OCI-LY1 (cell line): Measurements from ENCODE around the gene BAIAP3.

Source experiments
- H2AFZ ChIP-seq: fragments of 200-600 bp; sonication (generic), shearing (Covaris generic); 2 replicates; pipeline ENCODE4 v1.6.0; 2014; ENCODE audit warnings: antibody characterized with exemption, mild to moderate bottlenecking, low read length
- H3F3A ChIP-seq: fragments of 200-600 bp; sonication (generic), shearing (Covaris generic); 2 replicates; pipeline ENCODE4 v1.6.0; 2014; ENCODE audit warnings: mild to moderate bottlenecking, antibody characterized with exemption, low read length, moderate library complexity; ENCODE audit not compliant: insufficient read depth
- H3K27ac ChIP-seq: fragments of 200-600 bp; sonication (generic); 2 replicates; pipeline ENCODE4 v1.5.1; 2014; ENCODE audit warnings: low read length, mixed run types, mild to moderate bottlenecking, low read depth; ENCODE audit not compliant: poor library complexity, severe bottlenecking
- H3K27me3 ChIP-seq: fragments of 200-600 bp; sonication (generic); 2 replicates; pipeline ENCODE4 v1.6.0; 2014; ENCODE audit warnings: antibody characterized with exemption, mild to moderate bottlenecking, low read length, moderate library complexity; ENCODE audit not compliant: insufficient read depth
- H3K36me3 ChIP-seq: fragments of 200-600 bp; sonication (generic); 2 replicates; pipeline ENCODE4 v1.6.1; 2014; ENCODE audit warnings: mild to moderate bottlenecking, antibody characterized with exemption, low read length, moderate library complexity, mixed read lengths; ENCODE audit not compliant: insufficient read depth
- H3K4me1 ChIP-seq: fragments of 200-600 bp; sonication (generic); 2 replicates; pipeline ENCODE4 v1.5.1; 2014; ENCODE audit warnings: mild to moderate bottlenecking, low read length, moderate library complexity; ENCODE audit not compliant: insufficient read depth, severe bottlenecking
- H3K4me2 ChIP-seq: fragments of 200-600 bp; sonication (generic), shearing (Covaris generic); 2 replicates; pipeline ENCODE4 v1.6.1; 2014; ENCODE audit warnings: low read length
- H3K4me3 ChIP-seq: fragments of 200-600 bp; sonication (generic); 2 replicates; pipeline ENCODE4 v1.5.1; 2014; ENCODE audit warnings: low read length, low read depth, mild to moderate bottlenecking, mixed read lengths; ENCODE audit not compliant: poor library complexity, severe bottlenecking
- H3K79me2 ChIP-seq: fragments of 200-600 bp; shearing (Covaris generic); 2 replicates; pipeline ENCODE4 v1.6.1; 2016; ENCODE audit warnings: mixed run types, low read length, mixed read lengths; ENCODE audit not compliant: insufficient read depth
- H3K9ac ChIP-seq: fragments of 200-600 bp; sonication (generic), shearing (Covaris generic); 2 replicates; pipeline ENCODE4 v1.6.1; 2014; ENCODE audit warnings: mild to moderate bottlenecking, low read length, mixed read lengths
- H3K9me2 ChIP-seq: fragments of 200-600 bp; sonication (generic), shearing (Covaris generic); 2 replicates; pipeline ENCODE4 v1.6.1; 2014; ENCODE audit warnings: low read depth, mild to moderate bottlenecking, low read length, mixed read lengths
- H3K9me3 ChIP-seq: fragments of 200-600 bp; shearing (Covaris generic); 2 replicates; pipeline ENCODE4 v1.6.1; 2014; ENCODE audit warnings: low read length, mixed read lengths
- H4K20me1 ChIP-seq: fragments of 200-600 bp; sonication (generic), shearing (Covaris generic); 2 replicates; pipeline ENCODE4 v1.6.0; 2016; ENCODE audit warnings: mild to moderate bottlenecking, low read length; ENCODE audit not compliant: insufficient read depth
- EZH2 ChIP-seq: fragments of 200-600 bp; sonication (generic), shearing (Covaris generic); IDR thresholded peaks from 2 replicates; pipeline ENCODE4 v1.8.0; 2017; ENCODE audit warnings: borderline replicate concordance, mixed run types, mild to moderate bottlenecking, antibody characterized with exemption, low read length, moderate library complexity, mixed read lengths
- TF ChIP-seq, protein P1 (sequence below): fragments of 200-600 bp; sonication (generic), shearing (Covaris generic); IDR thresholded peaks from 2 replicates; pipeline ENCODE4 v1.5.1; 2017; ENCODE audit warnings: mild to moderate bottlenecking, antibody characterized with exemption, low read length, moderate library complexity, mixed read lengths

The BAIAP3 gene, protein sequence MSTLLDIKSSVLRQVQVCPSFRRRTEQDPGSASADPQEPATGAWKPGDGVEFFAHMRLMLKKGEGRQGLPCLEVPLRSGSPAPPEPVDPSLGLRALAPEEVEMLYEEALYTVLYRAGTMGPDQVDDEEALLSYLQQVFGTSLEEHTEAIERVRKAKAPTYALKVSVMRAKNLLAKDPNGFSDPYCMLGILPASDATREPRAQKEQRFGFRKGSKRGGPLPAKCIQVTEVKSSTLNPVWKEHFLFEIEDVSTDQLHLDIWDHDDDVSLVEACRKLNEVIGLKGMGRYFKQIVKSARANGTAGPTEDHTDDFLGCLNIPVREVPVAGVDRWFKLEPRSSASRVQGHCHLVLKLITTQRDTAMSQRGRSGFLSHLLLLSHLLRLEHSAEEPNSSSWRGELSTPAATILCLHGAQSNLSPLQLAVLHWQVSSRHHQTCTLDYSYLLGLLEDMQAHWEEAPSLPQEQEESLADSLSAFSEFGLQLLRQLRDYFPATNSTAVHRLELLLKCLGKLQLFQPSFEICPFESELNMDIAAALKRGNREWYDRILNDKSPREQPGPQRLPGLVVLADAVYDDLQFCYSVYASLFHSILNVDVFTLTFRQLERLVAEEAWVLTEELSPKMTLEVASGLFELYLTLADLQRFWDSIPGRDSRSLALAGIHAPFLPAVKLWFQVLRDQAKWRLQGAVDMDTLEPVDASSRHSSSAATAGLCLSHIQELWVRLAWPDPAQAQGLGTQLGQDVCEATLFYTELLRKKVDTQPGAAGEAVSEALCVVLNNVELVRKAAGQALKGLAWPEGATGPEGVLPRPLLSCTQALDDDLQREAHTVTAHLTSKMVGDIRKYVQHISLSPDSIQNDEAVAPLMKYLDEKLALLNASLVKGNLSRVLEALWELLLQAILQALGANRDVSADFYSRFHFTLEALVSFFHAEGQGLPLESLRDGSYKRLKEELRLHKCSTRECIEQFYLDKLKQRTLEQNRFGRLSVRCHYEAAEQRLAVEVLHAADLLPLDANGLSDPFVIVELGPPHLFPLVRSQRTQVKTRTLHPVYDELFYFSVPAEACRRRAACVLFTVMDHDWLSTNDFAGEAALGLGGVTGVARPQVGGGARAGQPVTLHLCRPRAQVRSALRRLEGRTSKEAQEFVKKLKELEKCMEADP

DNA sequence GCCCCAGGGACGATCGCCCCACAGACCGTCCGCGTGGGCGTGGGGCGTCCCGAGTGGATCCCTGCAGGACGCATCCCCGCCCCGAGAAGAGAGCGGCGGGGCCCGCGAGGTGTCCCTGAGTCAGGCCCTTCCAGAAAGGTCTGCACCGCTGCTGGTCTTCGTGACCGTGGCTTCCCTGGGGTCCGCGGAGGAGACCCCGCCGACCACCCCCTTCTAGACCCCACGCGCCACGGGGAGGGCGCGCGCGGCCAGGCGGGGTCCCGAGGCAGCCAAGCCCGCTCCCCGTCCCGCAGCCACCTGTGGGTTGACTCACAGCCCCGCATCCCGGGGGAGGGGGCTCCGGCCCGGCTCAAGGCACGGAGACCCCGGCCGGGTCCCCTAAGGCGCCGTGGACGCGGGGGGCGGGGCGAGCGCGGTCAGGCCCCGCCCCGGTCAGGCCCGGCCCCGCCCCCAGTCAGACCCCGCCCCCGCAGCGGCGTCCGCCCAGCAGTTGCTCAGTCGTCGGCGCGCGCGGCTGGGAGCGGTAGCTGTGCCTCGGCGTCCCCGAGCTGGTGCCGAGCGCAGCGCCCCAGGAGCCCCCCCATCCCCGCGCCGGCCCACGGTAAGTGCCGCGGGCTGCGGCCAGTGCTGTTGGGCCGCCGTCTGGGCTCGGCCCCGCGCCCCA lies at the start of gene BAIAP3:
Gene BAIAP3 (plus strand): TSS at position 497 of the 664 bp plus-strand sequence. CDS start 4,905 bp downstream, outside the sequence.
- H4K20me1 ChIP-seq, result no peaks in the 10 kb centered on the region
- no peaks in the 10 kb centered on the region for H3K9me2 ChIP-seq
- H3K36me3 ChIP-seq, result no peaks in the 10 kb centered on the region
- H3K9ac ChIP-seq, result no peak within 1 kb of the TSS; the same call in 1 of the 2 replicates
- TF ChIP-seq, protein P1, sequence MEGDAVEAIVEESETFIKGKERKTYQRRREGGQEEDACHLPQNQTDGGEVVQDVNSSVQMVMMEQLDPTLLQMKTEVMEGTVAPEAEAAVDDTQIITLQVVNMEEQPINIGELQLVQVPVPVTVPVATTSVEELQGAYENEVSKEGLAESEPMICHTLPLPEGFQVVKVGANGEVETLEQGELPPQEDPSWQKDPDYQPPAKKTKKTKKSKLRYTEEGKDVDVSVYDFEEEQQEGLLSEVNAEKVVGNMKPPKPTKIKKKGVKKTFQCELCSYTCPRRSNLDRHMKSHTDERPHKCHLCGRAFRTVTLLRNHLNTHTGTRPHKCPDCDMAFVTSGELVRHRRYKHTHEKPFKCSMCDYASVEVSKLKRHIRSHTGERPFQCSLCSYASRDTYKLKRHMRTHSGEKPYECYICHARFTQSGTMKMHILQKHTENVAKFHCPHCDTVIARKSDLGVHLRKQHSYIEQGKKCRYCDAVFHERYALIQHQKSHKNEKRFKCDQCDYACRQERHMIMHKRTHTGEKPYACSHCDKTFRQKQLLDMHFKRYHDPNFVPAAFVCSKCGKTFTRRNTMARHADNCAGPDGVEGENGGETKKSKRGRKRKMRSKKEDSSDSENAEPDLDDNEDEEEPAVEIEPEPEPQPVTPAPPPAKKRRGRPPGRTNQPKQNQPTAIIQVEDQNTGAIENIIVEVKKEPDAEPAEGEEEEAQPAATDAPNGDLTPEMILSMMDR, result no peak
- TF ChIP-seq EZH2, result no peak
- H2AFZ ChIP-seq, result no peak within 1 kb of the TSS
- no peak within 1 kb of the TSS for H3K4me3 ChIP-seq
- peaks cover 16% of the 10 kb centered on the region; the same call in 1 of the 2 replicates for H3K27me3 ChIP-seq
- no peaks in the 10 kb centered on the region for H3F3A ChIP-seq
- H3K27ac ChIP-seq, result peak within 1 kb of the TSS; percentile 93
- H3K9me3 ChIP-seq, result no peaks in the 10 kb centered on the region
- peaks cover 37% of the 10 kb centered on the region for H3K4me1 ChIP-seq
- no peaks in the 10 kb centered on the region for H3K79me2 ChIP-seq
- no peak within 1 kb of the TSS for H3K4me2 ChIP-seq

DNA sequence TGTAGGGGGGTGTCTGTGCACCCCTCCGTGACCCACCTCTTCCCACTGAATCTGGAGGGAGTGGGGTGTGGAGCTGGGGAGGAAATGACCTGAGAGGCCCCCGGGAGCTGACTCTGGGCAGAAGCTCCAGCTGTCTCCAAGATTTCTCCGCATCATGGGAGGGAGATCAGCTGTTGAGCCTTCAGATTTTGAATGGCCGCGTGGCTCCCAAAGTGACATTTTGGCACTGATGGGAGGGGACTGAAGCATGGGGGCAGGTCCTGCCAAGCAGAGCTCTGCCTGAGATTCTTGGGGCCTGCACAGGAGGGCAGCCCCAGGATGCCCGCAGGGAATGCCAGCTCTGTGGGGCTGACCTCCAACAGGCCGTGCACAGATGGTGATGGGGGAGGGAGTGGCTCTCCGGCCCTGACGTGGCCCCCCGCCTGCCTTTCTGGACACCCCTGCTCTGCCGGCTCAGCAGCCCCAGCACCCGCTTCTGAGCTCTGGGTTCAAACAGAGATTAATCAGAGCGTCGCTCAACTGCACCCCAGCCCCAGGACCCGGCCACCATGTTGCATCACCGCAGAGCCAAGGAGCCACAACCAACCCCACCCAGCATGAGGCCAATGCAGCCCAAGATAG lies 49.3 kb upstream of the BAIAP3 start:
- TF ChIP-seq, protein P1, result no peak
- no peak for TF ChIP-seq EZH2
- H3K27me3 ChIP-seq, result peaks cover 10% of the 10 kb centered on the region; the same call in 1 of the 2 replicates

More for the DNA sequence above, 49.3 kb upstream of the BAIAP3 start:
- Histone ChIP-seq H3K9me2 (no peaks in the 10 kb centered on the region), H3K9ac (no peak overlapping the region), H4K20me1 (no peaks in the 10 kb centered on the region), H3K4me2 (no peak overlapping the region), H2AFZ (no peak overlapping the region), H3K36me3 (no peaks in the 10 kb centered on the region), H3K27ac (no peak overlapping the region), H3K4me3 (no peak overlapping the region), H3F3A (no peaks in the 10 kb centered on the region), H3K4me1 (no peaks in the 10 kb centered on the region), H3K79me2 (no peaks in the 10 kb centered on the region), H3K9me3 (no peaks in the 10 kb centered on the region)
